Measurements from ENCODE around the gene POLR1D. TPM values are rescaled to one million over a fixed set of nuclear protein-coding genes. Genes with fewer than 3 reads are reported as not detected.
"Not testable (repeated sequence)": the region's sequence is repeated elsewhere in the genome, so short reads cannot be mapped to it uniquely, and the experiment has no call there.

Gene POLR1D
- total and polyA plus RNA-seq, 5 donors from 2014 or later, result 150 to 239 (median 185) TPM

GRCh38 chr13:27625839-27626238 is 4.1 kb downstream of the POLR1D start:
- no peaks in the 10 kb centered on the region for H3K9me3 Mint-ChIP-seq
- H3K27ac Mint-ChIP-seq, result no peak overlapping the region
- Histone ChIP-seq H3K27ac (ENCODE audit: insufficient read depth, low read length, poor library complexity, severe bottlenecking) (no peak overlapping the region), H3K4me1 (ENCODE audit: control insufficient read depth, insufficient read depth, low read length, poor library complexity, severe bottlenecking) (peaks cover 34% of the 10 kb centered on the region), H3K4me3 (ENCODE audit: low read depth, low read length) (no peak overlapping the region), H3K9me3 (ENCODE audit: control insufficient read depth in 2 of 2, low read length in 2 of 2) (no peaks in the 10 kb centered on the region), H3K36me3 (ENCODE audit: control insufficient read depth, insufficient read depth, low read length) (peaks cover 28% of the 10 kb centered on the region), H3K27me3 (ENCODE audit: control insufficient read depth, insufficient read depth, low read length) (no peaks in the 10 kb centered on the region)
- peaks cover 39 to 79% (median 65%) of the 10 kb centered on the region in 4 donors for H3K4me1 Mint-ChIP-seq
- peak overlapping the region in 1 of 4 donors; percentile 97 for H3K4me3 Mint-ChIP-seq
- no peaks in the 10 kb centered on the region for H3K27me3 Mint-ChIP-seq
- ATAC-seq (ENCODE audit: low read depth in 2 of 2) (no peak), DNase-seq (no peak)
- peaks cover 47% of the 10 kb centered on the region for H3K36me3 Mint-ChIP-seq

- Mint-ChIP-seq H3K4me3 (peak overlapping the region in 1 of 4 donors; percentile 14), H3K36me3 (peaks cover 47% of the 10 kb centered on the region), H3K27me3 (no peaks in the 10 kb centered on the region), H3K9me3 (no peaks in the 10 kb centered on the region), H3K27ac (peak overlapping the region in 2 of 3 donors; percentile 7 to 19), H3K4me1 (peaks cover 36 to 91% (median 69%) of the 10 kb centered on the region in 4 donors)
- H3K27ac ChIP-seq (ENCODE audit: insufficient read depth, low read length, poor library complexity, severe bottlenecking), result no peak overlapping the region
- H3K9me3 ChIP-seq (ENCODE audit: control insufficient read depth in 2 of 2, low read length in 2 of 2), result no peaks in the 10 kb centered on the region
- no peak for DNase-seq
- ATAC-seq (ENCODE audit: low read depth in 2 of 2), result no peak
- peaks cover 24% of the 10 kb centered on the region for H3K4me1 ChIP-seq (ENCODE audit: control insufficient read depth, insufficient read depth, low read length, poor library complexity, severe bottlenecking)
- no peaks in the 10 kb centered on the region for H3K27me3 ChIP-seq (ENCODE audit: control insufficient read depth, insufficient read depth, low read length)
- no peak overlapping the region for H3K4me3 ChIP-seq (ENCODE audit: low read depth, low read length)
- H3K36me3 ChIP-seq (ENCODE audit: control insufficient read depth, insufficient read depth, low read length), result peaks cover 40% of the 10 kb centered on the region
Observed at GRCh38 chr13:27627380-27627779, 5.7 kb downstream of the POLR1D start.

DNA sequence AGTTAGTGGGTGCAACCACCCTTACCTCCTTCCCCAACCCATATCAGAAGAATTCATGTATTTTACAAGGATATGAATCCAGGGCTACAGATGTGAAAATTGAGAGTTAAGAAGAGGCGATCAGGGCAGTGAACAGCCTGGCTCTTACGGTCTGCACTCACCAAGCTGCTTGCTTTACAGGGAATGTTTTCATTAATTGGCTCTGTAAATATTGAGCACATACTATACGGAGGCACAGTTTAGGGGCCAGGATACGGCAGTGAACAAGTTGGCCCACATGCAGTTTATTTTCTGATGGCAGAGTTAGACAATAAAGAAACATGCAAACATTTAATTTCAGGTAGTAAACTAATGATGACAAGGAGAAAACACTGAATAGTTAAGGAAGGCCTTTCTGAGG is 6.4 kb downstream of the POLR1D start:
- Mint-ChIP-seq H3K9me3 (no peaks in the 10 kb centered on the region), H3K27ac (peak overlapping the region in 1 of 3 donors; percentile 19), H3K27me3 (no peaks in the 10 kb centered on the region), H3K4me3 (peak overlapping the region in 1 of 4 donors; percentile 7), H3K36me3 (peaks cover 50% of the 10 kb centered on the region), H3K4me1 (peaks cover 35 to 89% (median 67%) of the 10 kb centered on the region in 4 donors)
- DNase-seq (no peak), ATAC-seq (ENCODE audit: low read depth in 2 of 2) (no peak)
- Histone ChIP-seq H3K27ac (ENCODE audit: insufficient read depth, low read length, poor library complexity, severe bottlenecking) (no peak overlapping the region), H3K4me3 (ENCODE audit: low read depth, low read length) (no peak overlapping the region), H3K4me1 (ENCODE audit: control insufficient read depth, insufficient read depth, low read length, poor library complexity, severe bottlenecking) (peaks cover 17% of the 10 kb centered on the region), H3K36me3 (ENCODE audit: control insufficient read depth, insufficient read depth, low read length) (peaks cover 39% of the 10 kb centered on the region), H3K27me3 (ENCODE audit: control insufficient read depth, insufficient read depth, low read length) (no peaks in the 10 kb centered on the region), H3K9me3 (ENCODE audit: control insufficient read depth in 2 of 2, low read length in 2 of 2) (no peaks in the 10 kb centered on the region)

GRCh38 chr13:27628766-27629165 is 7.1 kb downstream of the POLR1D start:
- DNase-seq; H3K27me3 Mint-ChIP-seq; H3K4me3 Mint-ChIP-seq; H3K27ac ChIP-seq (ENCODE audit: insufficient read depth, low read length, poor library complexity, severe bottlenecking); H3K4me3 ChIP-seq (ENCODE audit: low read depth, low read length); H3K27me3 ChIP-seq (ENCODE audit: control insufficient read depth, insufficient read depth, low read length); H3K27ac Mint-ChIP-seq; H3K9me3 ChIP-seq (ENCODE audit: control insufficient read depth in 2 of 2, low read length in 2 of 2); ATAC-seq (ENCODE audit: low read depth in 2 of 2); H3K9me3 Mint-ChIP-seq: not testable (repeated sequence)
- peaks cover 10% of the 10 kb centered on the region for H3K4me1 ChIP-seq (ENCODE audit: control insufficient read depth, insufficient read depth, low read length, poor library complexity, severe bottlenecking)
- peaks cover 31 to 84% (median 63%) of the 10 kb centered on the region in 4 donors for H3K4me1 Mint-ChIP-seq
- H3K36me3 ChIP-seq (ENCODE audit: control insufficient read depth, insufficient read depth, low read length), result peaks cover 36% of the 10 kb centered on the region
- H3K36me3 Mint-ChIP-seq, result peaks cover 46% of the 10 kb centered on the region

DNA sequence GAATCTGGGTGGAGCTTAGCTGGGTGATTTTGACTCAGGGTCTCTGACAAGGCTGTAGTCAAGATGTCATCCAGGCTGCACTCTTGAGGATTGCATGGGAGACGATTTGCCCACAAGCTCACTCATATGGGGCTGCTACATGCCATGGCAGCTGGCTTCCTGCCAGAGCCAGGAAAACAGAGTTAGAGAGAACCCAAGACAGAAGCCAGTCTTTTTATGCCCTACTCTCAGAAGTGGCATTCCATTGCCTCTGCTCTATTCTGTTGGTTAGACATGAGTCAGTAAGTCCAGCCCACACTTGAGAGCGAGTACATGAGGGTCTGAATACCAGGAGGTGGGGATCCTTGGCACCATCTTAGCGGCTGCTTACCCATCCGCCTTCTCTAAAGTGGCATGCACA is 9.5 kb downstream of the POLR1D start:
- H3K36me3 Mint-ChIP-seq, result peaks cover 28% of the 10 kb centered on the region
- Histone ChIP-seq H3K27me3 (ENCODE audit: control insufficient read depth, insufficient read depth, low read length) (no peaks in the 10 kb centered on the region), H3K4me1 (ENCODE audit: control insufficient read depth, insufficient read depth, low read length, poor library complexity, severe bottlenecking) (peaks cover 11% of the 10 kb centered on the region), H3K27ac (ENCODE audit: insufficient read depth, low read length, poor library complexity, severe bottlenecking) (no peak overlapping the region), H3K4me3 (ENCODE audit: low read depth, low read length) (no peak overlapping the region), H3K9me3 (ENCODE audit: control insufficient read depth in 2 of 2, low read length in 2 of 2) (no peaks in the 10 kb centered on the region), H3K36me3 (ENCODE audit: control insufficient read depth, insufficient read depth, low read length) (peaks cover 32% of the 10 kb centered on the region)
- no peak for ATAC-seq (ENCODE audit: low read depth in 2 of 2)
- no peaks in the 10 kb centered on the region for H3K9me3 Mint-ChIP-seq
- H3K4me1 Mint-ChIP-seq, result peaks cover 27 to 81% (median 59%) of the 10 kb centered on the region in 4 donors
- H3K4me3 Mint-ChIP-seq, result peak overlapping the region in 1 of 4 donors; percentile 5
- no peak for DNase-seq
- peak overlapping the region in 2 of 3 donors; percentile 28 to 38 for H3K27ac Mint-ChIP-seq
- no peaks in the 10 kb centered on the region for H3K27me3 Mint-ChIP-seq

DNA sequence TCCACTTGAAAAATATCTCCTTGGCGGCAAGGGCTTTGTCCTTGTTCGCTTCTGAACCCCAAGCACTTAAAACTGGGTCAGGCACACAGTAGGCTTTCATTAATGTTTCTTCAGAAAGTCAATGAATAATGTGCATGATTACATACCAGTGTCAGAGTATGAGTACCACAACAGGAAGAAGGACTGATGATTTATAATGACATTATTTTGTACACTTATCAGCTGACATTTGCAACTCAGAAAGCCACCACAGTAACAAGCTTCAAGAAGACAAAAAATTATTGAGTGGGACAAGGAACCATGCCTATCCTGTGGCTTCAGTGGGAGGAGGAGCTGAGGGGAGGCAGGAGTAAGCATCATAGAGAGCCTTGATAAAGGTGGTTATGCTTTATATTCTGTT is 10.0 kb downstream of the POLR1D start:
- ATAC-seq (ENCODE audit: low read depth in 2 of 2), result peak in 1 of 2 donors; percentile 20
- no peaks in the 10 kb centered on the region for H3K9me3 Mint-ChIP-seq
- no peak overlapping the region for H3K27ac ChIP-seq (ENCODE audit: insufficient read depth, low read length, poor library complexity, severe bottlenecking)

DNA sequence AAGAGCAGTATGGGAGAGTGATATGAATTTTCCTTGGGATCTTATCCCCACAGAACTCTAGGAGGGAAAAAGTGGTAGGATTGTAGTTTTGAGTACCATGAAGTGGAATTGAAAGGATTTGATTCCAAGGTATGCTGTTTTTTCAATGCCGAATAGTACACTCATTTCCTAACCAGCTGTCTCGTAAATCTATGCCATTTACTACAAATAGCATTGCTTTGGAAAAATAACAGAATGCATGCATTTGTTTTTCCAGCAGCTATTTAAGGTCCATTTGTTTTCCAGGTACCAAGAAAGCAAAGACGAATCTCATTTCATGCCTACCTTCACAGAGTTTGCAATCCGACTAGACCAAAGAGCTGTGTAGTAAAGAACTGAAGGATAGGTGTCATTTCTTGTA is 10.5 kb downstream of the POLR1D start:
- H3K36me3 ChIP-seq (ENCODE audit: control insufficient read depth, insufficient read depth, low read length), result peaks cover 28% of the 10 kb centered on the region
- Mint-ChIP-seq H3K4me1 (peaks cover 32 to 80% (median 59%) of the 10 kb centered on the region in 4 donors), H3K36me3 (peaks cover 25% of the 10 kb centered on the region), H3K4me3 (no peak overlapping the region), H3K27me3 (no peaks in the 10 kb centered on the region), H3K9me3 (no peaks in the 10 kb centered on the region), H3K27ac (peak overlapping the region in 1 of 3 donors; percentile 81)
- no peak overlapping the region for H3K4me3 ChIP-seq (ENCODE audit: low read depth, low read length)
- peaks cover 17% of the 10 kb centered on the region for H3K4me1 ChIP-seq (ENCODE audit: control insufficient read depth, insufficient read depth, low read length, poor library complexity, severe bottlenecking)
- DNase-seq (no peak), ATAC-seq (ENCODE audit: low read depth in 2 of 2) (no peak)
- H3K9me3 ChIP-seq (ENCODE audit: control insufficient read depth in 2 of 2, low read length in 2 of 2), result no peaks in the 10 kb centered on the region
- H3K27me3 ChIP-seq (ENCODE audit: control insufficient read depth, insufficient read depth, low read length), result no peaks in the 10 kb centered on the region
- H3K27ac ChIP-seq (ENCODE audit: insufficient read depth, low read length, poor library complexity, severe bottlenecking), result no peak overlapping the region

More for the DNA sequence above, 10.0 kb downstream of the POLR1D start:
- Histone ChIP-seq H3K4me1 (ENCODE audit: control insufficient read depth, insufficient read depth, low read length, poor library complexity, severe bottlenecking) (peaks cover 13% of the 10 kb centered on the region), H3K4me3 (ENCODE audit: low read depth, low read length) (no peak overlapping the region), H3K27me3 (ENCODE audit: control insufficient read depth, insufficient read depth, low read length) (no peaks in the 10 kb centered on the region), H3K9me3 (ENCODE audit: control insufficient read depth in 2 of 2, low read length in 2 of 2) (no peaks in the 10 kb centered on the region), H3K36me3 (ENCODE audit: control insufficient read depth, insufficient read depth, low read length) (peaks cover 28% of the 10 kb centered on the region)
- H3K4me3 Mint-ChIP-seq, result no peak overlapping the region
- H3K36me3 Mint-ChIP-seq, result peaks cover 28% of the 10 kb centered on the region
- no peaks in the 10 kb centered on the region for H3K27me3 Mint-ChIP-seq
- peaks cover 30 to 80% (median 58%) of the 10 kb centered on the region in 4 donors for H3K4me1 Mint-ChIP-seq
- no peak for DNase-seq
- peak overlapping the region; percentile 23 to 81 (median 28) for H3K27ac Mint-ChIP-seq

- ATAC-seq (ENCODE audit: low read depth in 2 of 2) (no peak), DNase-seq (no peak)
- Mint-ChIP-seq H3K27me3 (no peaks in the 10 kb centered on the region), H3K4me1 (peaks cover 29 to 77% (median 56%) of the 10 kb centered on the region in 4 donors), H3K9me3 (no peaks in the 10 kb centered on the region), H3K36me3 (peaks cover 24% of the 10 kb centered on the region), H3K27ac (peak overlapping the region in 1 of 3 donors; percentile 26), H3K4me3 (no peak overlapping the region)
- Histone ChIP-seq H3K27me3 (ENCODE audit: control insufficient read depth, insufficient read depth, low read length) (no peaks in the 10 kb centered on the region), H3K4me1 (ENCODE audit: control insufficient read depth, insufficient read depth, low read length, poor library complexity, severe bottlenecking) (peaks cover 17% of the 10 kb centered on the region), H3K27ac (ENCODE audit: insufficient read depth, low read length, poor library complexity, severe bottlenecking) (no peak overlapping the region), H3K36me3 (ENCODE audit: control insufficient read depth, insufficient read depth, low read length) (peaks cover 28% of the 10 kb centered on the region), H3K4me3 (ENCODE audit: low read depth, low read length) (no peak overlapping the region), H3K9me3 (ENCODE audit: control insufficient read depth in 2 of 2, low read length in 2 of 2) (no peaks in the 10 kb centered on the region)
Observed at GRCh38 chr13:27632648-27633047, 11.0 kb downstream of the POLR1D start.
